K562 (cell line): Measurements from ENCODE around the gene BOD1L1. TPM values are rescaled to one million over a fixed set of nuclear protein-coding genes. Genes with fewer than 3 reads are reported as not detected.

Experiments
- BHLHE40 ChIP-seq: IDR thresholded peaks from 2 replicates; pipeline ENCODE4 v1.6.1; 2011; ENCODE audit warnings: low read length, improper control_type of control experiment
- CXXC5 ChIP-seq: fragments of 250-450 bp; sonication (Bioruptor Pico); IDR thresholded peaks from 2 replicates; pipeline ENCODE4 v1.8.0; 2022; ENCODE audit warnings: inconsistent platforms, mild to moderate bottlenecking, moderate library complexity
- EWSR1 ChIP-seq: fragments of 450-650 bp; IDR thresholded peaks from 2 replicates; pipeline ENCODE4 v1.6.1; 2018; ENCODE audit warnings: borderline replicate concordance, mild to moderate bottlenecking, low read depth, moderate library complexity; ENCODE audit not compliant: partially characterized antibody
- HOXB6 ChIP-seq: fragments of 250-450 bp; sonication (Bioruptor Pico); IDR thresholded peaks from 2 replicates; pipeline ENCODE4 v1.5.1; 2022; ENCODE audit warnings: mild to moderate bottlenecking, borderline replicate concordance
- MCM3 ChIP-seq: fragments of 450-650 bp; IDR thresholded peaks from 2 replicates; pipeline ENCODE4 v1.6.1; 2016
- NFE2 ChIP-seq: IDR thresholded peaks from 2 replicates; pipeline ENCODE4 v1.6.1; 2014; ENCODE audit warnings: antibody characterized with exemption, low read depth
- SMARCB1 ChIP-seq: IDR thresholded peaks from 2 replicates; pipeline ENCODE4 v1.6.1; 2011; ENCODE audit warnings: improper control_type of control experiment, low read depth; ENCODE audit not compliant: insufficient read length
- U2AF1 ChIP-seq: fragments of 200-400 bp; formaldehyde crosslinking; optimal IDR thresholded peaks from 2 replicates; pipeline ENCODE3; 2017; ENCODE audit warnings: mild to moderate bottlenecking, low read depth, low read length, moderate library complexity
- ZC3H11A ChIP-seq: IDR thresholded peaks from 2 replicates; pipeline ENCODE4 v1.6.1; 2012; ENCODE audit warnings: low read depth, low read length, improper control_type of control experiment
- ZC3H4 ChIP-seq: sonication (generic); formaldehyde crosslinking; IDR thresholded peaks from 2 replicates; pipeline ENCODE4 v1.9.0; 2021; ENCODE audit warnings: missing genetic modification reagents, borderline replicate concordance
- ZNF347 ChIP-seq: fragments of 450-650 bp; formaldehyde crosslinking; IDR thresholded peaks from 2 replicates; pipeline ENCODE4 v1.4.0; 2020; ENCODE audit warnings: low read depth, mild to moderate bottlenecking, moderate library complexity
- ZNF551 ChIP-seq: fragments of 250-450 bp; sonication (Bioruptor Pico); IDR thresholded peaks from 2 replicates; pipeline ENCODE4 v1.5.0; 2021; ENCODE audit warnings: mild to moderate bottlenecking, moderate library complexity
- polyA plus RNA-seq, 8 experiments: library from polyadenylated mRNA; depleted of rRNA in 4 of 8; stranded (reverse) in 5 of 8; unstranded in 3 of 8; fragments of >200 nt; fragmentation: Nextera tagmentation in 2 of 8; fragmentation: Illumina TruSeq in 1 of 8; extraction: Ambion mirVana in 2 of 8; extraction: Trizol in 1 of 8; gene quantifications; 2 replicates each; pipeline versions ENCODE4 v1.2.1 to v1.2.3, GENCODE V29; 2011 to 2014; ENCODE audit warnings: inconsistent platforms in 1 of 8, missing spikeins in 1 of 8
- total RNA-seq, 7 experiments: library from RNA; depleted of rRNA in 6 of 7; stranded (reverse); fragments of >200 nt in 6 of 7; fragmentation: Illumina TruSeq in 2 of 7; extraction: Trizol in 2 of 7; gene quantifications; 2 replicates each; pipeline versions ENCODE4 v1.2.1 to v1.2.3, GENCODE V29; 2011 to 2021; ENCODE audit warnings: low replicate concordance in 1 of 7
- TF ChIP-seq, protein P1 (sequence below), 2 experiments: fragments of 450-650 bp in 1 of 2; sonication (generic) in 1 of 2; formaldehyde crosslinking in 1 of 2; IDR thresholded peaks; 2 replicates each; pipeline versions ENCODE4 v1.7.1 to v1.9.0; 2016 to 2022; ENCODE audit warnings: inconsistent platforms in 1 of 2, mild to moderate bottlenecking in 1 of 2, missing genetic modification reagents in 1 of 2
- TF ChIP-seq, protein P2 (sequence below): fragments of 450-650 bp; IDR thresholded peaks from 2 replicates; pipeline ENCODE4 v1.6.1; 2016; ENCODE audit warnings: mild to moderate bottlenecking

Gene BOD1L1
- total and polyA plus RNA-seq, 9 of the 15 experiments (the other 6 are each of a cell fraction or from before 2014, with no cell fraction given) = 4.8 to 23.2 (median 17.7) TPM

DNA sequence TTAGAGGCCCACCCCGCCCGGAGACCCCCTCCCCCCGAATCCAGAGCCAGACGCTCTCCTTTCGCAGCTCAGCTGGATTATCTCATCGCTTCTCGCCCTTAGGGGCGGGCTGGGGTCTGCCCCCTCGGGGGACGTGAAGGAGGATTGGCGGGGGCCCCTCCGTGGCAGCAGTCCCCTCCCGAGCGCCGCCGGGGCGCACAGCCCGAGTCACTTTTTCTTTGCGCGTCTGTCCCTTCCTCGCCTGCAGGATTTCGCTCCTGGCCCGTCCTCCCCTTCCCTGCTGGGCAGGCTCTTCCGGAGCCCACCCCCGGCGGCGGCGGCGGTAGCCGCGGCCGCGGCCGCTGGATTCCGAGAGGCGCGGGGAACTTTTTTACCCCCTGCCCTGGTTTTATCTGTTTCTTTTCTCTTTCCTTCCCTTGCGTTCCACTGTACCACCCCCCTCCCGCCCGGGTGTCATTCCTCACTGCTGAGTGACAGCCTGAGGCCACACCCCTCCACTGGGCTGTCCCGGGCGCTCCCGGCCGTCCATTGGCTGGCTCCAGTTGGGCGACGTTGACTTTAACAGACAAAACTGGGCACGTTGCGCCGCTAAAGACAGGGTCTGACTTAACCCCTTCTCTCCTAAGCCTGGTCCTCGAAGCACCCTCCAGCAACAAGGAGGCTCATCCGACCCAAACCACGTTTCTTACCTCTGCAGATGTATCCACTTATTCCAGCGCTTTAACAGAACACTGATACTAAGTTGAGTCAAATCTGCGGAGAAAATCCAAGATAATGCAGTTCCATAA lies 82.7 kb downstream of the BOD1L1 start (continued):
- TF ChIP-seq NFE2 = no peak
- no peak for TF ChIP-seq HOXB6 (CRISPR knock-in tag)
- TF ChIP-seq BHLHE40 = peak; percentile 14; the same call in 1 of the 2 replicates
- TF ChIP-seq MCM3 = no peak
- TF ChIP-seq ZNF551 (CRISPR knock-in tag) = no peak
- TF ChIP-seq ZNF347 = no peak
- TF ChIP-seq EWSR1 = no peak
- TF ChIP-seq, protein P1, sequence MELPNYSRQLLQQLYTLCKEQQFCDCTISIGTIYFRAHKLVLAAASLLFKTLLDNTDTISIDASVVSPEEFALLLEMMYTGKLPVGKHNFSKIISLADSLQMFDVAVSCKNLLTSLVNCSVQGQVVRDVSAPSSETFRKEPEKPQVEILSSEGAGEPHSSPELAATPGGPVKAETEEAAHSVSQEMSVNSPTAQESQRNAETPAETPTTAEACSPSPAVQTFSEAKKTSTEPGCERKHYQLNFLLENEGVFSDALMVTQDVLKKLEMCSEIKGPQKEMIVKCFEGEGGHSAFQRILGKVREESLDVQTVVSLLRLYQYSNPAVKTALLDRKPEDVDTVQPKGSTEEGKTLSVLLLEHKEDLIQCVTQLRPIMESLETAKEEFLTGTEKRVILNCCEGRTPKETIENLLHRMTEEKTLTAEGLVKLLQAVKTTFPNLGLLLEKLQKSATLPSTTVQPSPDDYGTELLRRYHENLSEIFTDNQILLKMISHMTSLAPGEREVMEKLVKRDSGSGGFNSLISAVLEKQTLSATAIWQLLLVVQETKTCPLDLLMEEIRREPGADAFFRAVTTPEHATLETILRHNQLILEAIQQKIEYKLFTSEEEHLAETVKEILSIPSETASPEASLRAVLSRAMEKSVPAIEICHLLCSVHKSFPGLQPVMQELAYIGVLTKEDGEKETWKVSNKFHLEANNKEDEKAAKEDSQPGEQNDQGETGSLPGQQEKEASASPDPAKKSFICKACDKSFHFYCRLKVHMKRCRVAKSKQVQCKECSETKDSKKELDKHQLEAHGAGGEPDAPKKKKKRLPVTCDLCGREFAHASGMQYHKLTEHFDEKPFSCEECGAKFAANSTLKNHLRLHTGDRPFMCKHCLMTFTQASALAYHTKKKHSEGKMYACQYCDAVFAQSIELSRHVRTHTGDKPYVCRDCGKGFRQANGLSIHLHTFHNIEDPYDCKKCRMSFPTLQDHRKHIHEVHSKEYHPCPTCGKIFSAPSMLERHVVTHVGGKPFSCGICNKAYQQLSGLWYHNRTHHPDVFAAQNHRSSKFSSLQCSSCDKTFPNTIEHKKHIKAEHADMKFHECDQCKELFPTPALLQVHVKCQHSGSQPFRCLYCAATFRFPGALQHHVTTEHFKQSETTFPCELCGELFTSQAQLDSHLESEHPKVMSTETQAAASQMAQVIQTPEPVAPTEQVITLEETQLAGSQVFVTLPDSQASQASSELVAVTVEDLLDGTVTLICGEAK (IDR thresholded peaks at IDR 0.05) = peak; percentile 34; the same call in 1 of the 2 replicates
- TF ChIP-seq, protein P1 (CRISPR knock-in tag; IDR thresholded peaks at IDR 0.05) = no peak
- TF ChIP-seq ZC3H4 (CRISPR knock-in tag) = no peak
- no peak for TF ChIP-seq ZC3H11A
- no peak for TF ChIP-seq SMARCB1
- TF ChIP-seq, protein P2, sequence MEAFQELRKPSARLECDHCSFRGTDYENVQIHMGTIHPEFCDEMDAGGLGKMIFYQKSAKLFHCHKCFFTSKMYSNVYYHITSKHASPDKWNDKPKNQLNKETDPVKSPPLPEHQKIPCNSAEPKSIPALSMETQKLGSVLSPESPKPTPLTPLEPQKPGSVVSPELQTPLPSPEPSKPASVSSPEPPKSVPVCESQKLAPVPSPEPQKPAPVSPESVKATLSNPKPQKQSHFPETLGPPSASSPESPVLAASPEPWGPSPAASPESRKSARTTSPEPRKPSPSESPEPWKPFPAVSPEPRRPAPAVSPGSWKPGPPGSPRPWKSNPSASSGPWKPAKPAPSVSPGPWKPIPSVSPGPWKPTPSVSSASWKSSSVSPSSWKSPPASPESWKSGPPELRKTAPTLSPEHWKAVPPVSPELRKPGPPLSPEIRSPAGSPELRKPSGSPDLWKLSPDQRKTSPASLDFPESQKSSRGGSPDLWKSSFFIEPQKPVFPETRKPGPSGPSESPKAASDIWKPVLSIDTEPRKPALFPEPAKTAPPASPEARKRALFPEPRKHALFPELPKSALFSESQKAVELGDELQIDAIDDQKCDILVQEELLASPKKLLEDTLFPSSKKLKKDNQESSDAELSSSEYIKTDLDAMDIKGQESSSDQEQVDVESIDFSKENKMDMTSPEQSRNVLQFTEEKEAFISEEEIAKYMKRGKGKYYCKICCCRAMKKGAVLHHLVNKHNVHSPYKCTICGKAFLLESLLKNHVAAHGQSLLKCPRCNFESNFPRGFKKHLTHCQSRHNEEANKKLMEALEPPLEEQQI = 0 out of 2 replicates have a peak, but pooled peaks have one; percentile 35
- TF ChIP-seq U2AF1 = no peak
- peak; percentile 73; the same call in 1 of the 2 replicates for TF ChIP-seq CXXC5 (CRISPR knock-in tag)
